ENCODE data around the gene PARP2. TPM values are rescaled to one million over a fixed set of nuclear protein-coding genes. Genes with fewer than 3 reads are reported as not detected.

Gene PARP2
- total and polyA plus RNA-seq, 9 of the 15 experiments (the other 6 are each of a cell fraction or from before 2014, with no cell fraction given), result 19.7 to 50.5 (median 29.9) TPM

GRCh38 chr14:20372796-20373195 lies 29.4 kb downstream of the PARP2 start (continued):
- no peak for TF ChIP-seq ZNF398 (CRISPR knock-in tag; IDR thresholded peaks at IDR 0.05)
- no peak for TF ChIP-seq ZNF121 (CRISPR knock-in tag; conservative IDR thresholded peaks at IDR 0.05)
- TF ChIP-seq, protein P1, sequence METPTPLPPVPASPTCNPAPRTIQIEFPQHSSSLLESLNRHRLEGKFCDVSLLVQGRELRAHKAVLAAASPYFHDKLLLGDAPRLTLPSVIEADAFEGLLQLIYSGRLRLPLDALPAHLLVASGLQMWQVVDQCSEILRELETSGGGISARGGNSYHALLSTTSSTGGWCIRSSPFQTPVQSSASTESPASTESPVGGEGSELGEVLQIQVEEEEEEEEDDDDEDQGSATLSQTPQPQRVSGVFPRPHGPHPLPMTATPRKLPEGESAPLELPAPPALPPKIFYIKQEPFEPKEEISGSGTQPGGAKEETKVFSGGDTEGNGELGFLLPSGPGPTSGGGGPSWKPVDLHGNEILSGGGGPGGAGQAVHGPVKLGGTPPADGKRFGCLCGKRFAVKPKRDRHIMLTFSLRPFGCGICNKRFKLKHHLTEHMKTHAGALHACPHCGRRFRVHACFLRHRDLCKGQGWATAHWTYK (CRISPR knock-in tag; IDR thresholded peaks at IDR 0.05), result no peak
- no peak for TF ChIP-seq SPI1 (IDR thresholded peaks at IDR 0.05; ENCODE audit: borderline replicate concordance, low read depth, low read length)
- TF ChIP-seq NFIC (IDR thresholded peaks at IDR 0.05), result no peak
- TF ChIP-seq SP2 (IDR thresholded peaks at IDR 0.05; ENCODE audit: extremely low read depth, low read depth, low read length, poor library complexity, severe bottlenecking), result no peak
- TF ChIP-seq EGR1 (conservative IDR thresholded peaks at IDR 0.05), result no peak
- TF ChIP-seq KLF13 (tag; IDR thresholded peaks at IDR 0.05; ENCODE audit: borderline replicate concordance, low read depth), result no peak

GRCh38 chr14:20375471-20375870 lies 32.0 kb downstream of the PARP2 start:
- Histone ChIP-seq H3K9me3 (replicated peaks; ENCODE audit: control insufficient read depth, insufficient read depth, low read depth, low read length) (no peaks in the 10 kb centered on the region), H4K20me1 (replicated peaks; ENCODE audit: control insufficient read depth, insufficient read depth, low read length) (no peaks in the 10 kb centered on the region), H3K9me1 (ENCODE audit: control insufficient read depth, insufficient read depth, low read length) (no peaks in the 10 kb centered on the region), H3K79me2 (ENCODE audit: control insufficient read depth, insufficient read depth, low read length) (no peaks in the 10 kb centered on the region), H3K4me2 (ENCODE audit: insufficient read depth, low read length) (no peak overlapping the region), H3K36me3 (ENCODE audit: control insufficient read depth, insufficient read depth, low read length) (peaks cover 53% of the 10 kb centered on the region; the same call in 2 of the 3 replicates), H3K9ac (ENCODE audit: insufficient read depth in 1 of 2, low read depth in 2 of 2, low read length in 2 of 2) (no peak overlapping the region), H3K4me1 (replicated peaks in 1 of 2; ENCODE audit: control insufficient read depth in 2 of 2, insufficient read depth in 2 of 2, low read length in 2 of 2) (no peaks in the 10 kb centered on the region), H2AFZ (ENCODE audit: low read depth, low read length) (no peak overlapping the region), H3K27me3 (ENCODE audit: control insufficient read depth in 2 of 2, insufficient read depth in 2 of 2, low read length in 2 of 2) (no peaks in the 10 kb centered on the region), H3K27ac (ENCODE audit: extremely low read depth, low read depth, low read length) (no peak overlapping the region), H3K4me3 (no peak overlapping the region)
- no peak for ATAC-seq
- 39% methylated on average over 2 of the region's 3 CpGs for WGBS (ENCODE audit: insufficient coverage, low coverage, missing lambda C conversion rate)
- FAIRE-seq, result no peak
- POLR2A ChIA-PET, result interaction anchor here (0.6 kb wide), 2 partner anchors 9 to 10 kb away, joined by 3 read pairs; no protein-coding TSS in a partner anchor
- intact Hi-C loops (cut with micrococcal nuclease), result no loop called here
- no peak for DNase-seq (ENCODE audit: extremely low read depth in 1 of 4, low spot score in 3 of 4)
- no TSS peak for BruUV-seq (replicated peaks)
- in situ Hi-C loops (cut with MboI), result no loop called here
- CTCF ChIA-PET (ENCODE audit: low intra/inter-chr PET ratio), result no interaction called here
- TF ChIP-seq KHSRP (IDR thresholded peaks at IDR 0.05), result no peak
- TF ChIP-seq, protein P2, sequence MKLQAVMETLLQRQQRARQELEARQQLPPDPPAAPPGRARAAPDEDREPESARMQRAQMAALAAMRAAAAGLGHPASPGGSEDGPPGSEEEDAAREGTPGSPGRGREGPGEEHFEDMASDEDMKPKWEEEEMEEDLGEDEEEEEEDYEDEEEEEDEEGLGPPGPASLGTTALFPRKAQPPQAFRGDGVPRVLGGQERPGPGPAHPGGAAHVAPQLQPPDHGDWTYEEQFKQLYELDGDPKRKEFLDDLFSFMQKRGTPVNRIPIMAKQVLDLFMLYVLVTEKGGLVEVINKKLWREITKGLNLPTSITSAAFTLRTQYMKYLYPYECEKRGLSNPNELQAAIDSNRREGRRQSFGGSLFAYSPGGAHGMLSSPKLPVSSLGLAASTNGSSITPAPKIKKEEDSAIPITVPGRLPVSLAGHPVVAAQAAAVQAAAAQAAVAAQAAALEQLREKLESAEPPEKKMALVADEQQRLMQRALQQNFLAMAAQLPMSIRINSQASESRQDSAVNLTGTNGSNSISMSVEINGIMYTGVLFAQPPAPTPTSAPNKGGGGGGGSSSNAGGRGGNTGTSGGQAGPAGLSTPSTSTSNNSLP (IDR thresholded peaks at IDR 0.05; ENCODE audit: borderline replicate concordance, low read depth, low read length), result no peak
- no peak for TF ChIP-seq ZNF778 (CRISPR knock-in tag; IDR thresholded peaks at IDR 0.05)
- TF ChIP-seq ZNF57 (CRISPR knock-in tag; IDR thresholded peaks at IDR 0.05), result no peak
- TF ChIP-seq HNRNPLL (IDR thresholded peaks at IDR 0.05; ENCODE audit: low read depth, low read length, poor library complexity, severe bottlenecking), result no peak
- no peak for TF ChIP-seq POLR2A (conservative IDR thresholded peaks at IDR 0.05)
- TF ChIP-seq NFXL1 (CRISPR knock-in tag; IDR thresholded peaks at IDR 0.05), result no peak
- TF ChIP-seq GABPB2 (CRISPR knock-in tag; conservative IDR thresholded peaks at IDR 0.05), result no peak
- no peak for TF ChIP-seq ZNF282 (CRISPR knock-in tag; IDR thresholded peaks at IDR 0.05)
- TF ChIP-seq ZNF184 (CRISPR knock-in tag; IDR thresholded peaks at IDR 0.05), result no peak
- TF ChIP-seq ZNF124 (CRISPR knock-in tag; IDR thresholded peaks at IDR 0.05), result no peak
- TF ChIP-seq RFX7 (CRISPR knock-in tag; IDR thresholded peaks at IDR 0.05), result no peak
- no peak for TF ChIP-seq CSDE1 (IDR thresholded peaks at IDR 0.05)

Data from K562 (cell line).